ENCODE data around the gene RUVBL1.

Gene RUVBL1

DNA sequence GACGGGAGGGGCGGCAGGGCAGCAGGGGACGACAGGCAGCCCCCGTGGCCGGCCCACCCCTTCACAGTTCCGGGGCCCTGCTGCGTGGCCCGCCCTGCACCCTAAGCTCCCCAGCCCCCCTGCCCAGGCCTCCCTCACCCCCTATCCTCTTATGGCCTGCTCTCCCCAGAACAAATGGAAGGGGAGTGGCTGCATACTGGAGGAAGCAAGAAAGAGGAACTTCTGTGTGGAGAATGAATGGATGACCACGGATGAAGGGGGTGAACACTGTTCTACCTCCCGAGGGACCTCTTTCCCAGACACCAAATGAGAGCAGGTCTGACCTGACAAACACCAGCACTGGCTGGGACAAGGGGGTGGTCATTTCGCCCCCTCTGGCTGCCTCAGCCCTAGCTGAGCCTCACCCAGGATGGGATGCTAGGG, 46.4 kb downstream of the RUVBL1 start:
- H3K27ac ChIP-seq (ENCODE audit: low read length), result no peak overlapping the region
- H3K9me3 ChIP-seq (ENCODE audit: insufficient read depth, low read length), result no peaks in the 10 kb centered on the region
- TF ChIP-seq CTCF (IDR thresholded peaks at IDR 0.05; ENCODE audit: low read depth, low read length) (no peak), EZH2phosphoT487 (IDR thresholded peaks at IDR 0.05; ENCODE audit: low read depth) (no peak)
- H3K9ac ChIP-seq (ENCODE audit: low read length), result no peak overlapping the region
- H3K36me3 ChIP-seq (replicated peaks; ENCODE audit: low read depth, low read length), result peaks cover 42% of the 10 kb centered on the region
- no peaks in the 10 kb centered on the region for H3K27me3 ChIP-seq (ENCODE audit: low read depth, low read length)
- peaks cover 3% of the 10 kb centered on the region; the same call in 1 of the 2 replicates for H3K79me2 ChIP-seq (ENCODE audit: low read length)
- H3K4me1 ChIP-seq (ENCODE audit: low read length), result peaks cover 9% of the 10 kb centered on the region
- peaks cover 7% of the 10 kb centered on the region for H4K20me1 ChIP-seq (ENCODE audit: insufficient read depth, low read length)
- H3K4me2 ChIP-seq (ENCODE audit: low read length), result no peak overlapping the region
- no peak overlapping the region for H3K4me3 ChIP-seq (ENCODE audit: low read length)
- no peak overlapping the region for H2AFZ ChIP-seq (ENCODE audit: low read depth, low read length)

- Histone ChIP-seq H3K9me3 (ENCODE audit: insufficient read depth, low read length) (no peaks in the 10 kb centered on the region), H2AFZ (ENCODE audit: low read depth, low read length) (no peak overlapping the region), H3K27ac (ENCODE audit: low read length) (no peak overlapping the region)
These were observed 47.0 kb downstream of the RUVBL1 start for GRCh38 chr3:128076483-128077201.

DNA sequence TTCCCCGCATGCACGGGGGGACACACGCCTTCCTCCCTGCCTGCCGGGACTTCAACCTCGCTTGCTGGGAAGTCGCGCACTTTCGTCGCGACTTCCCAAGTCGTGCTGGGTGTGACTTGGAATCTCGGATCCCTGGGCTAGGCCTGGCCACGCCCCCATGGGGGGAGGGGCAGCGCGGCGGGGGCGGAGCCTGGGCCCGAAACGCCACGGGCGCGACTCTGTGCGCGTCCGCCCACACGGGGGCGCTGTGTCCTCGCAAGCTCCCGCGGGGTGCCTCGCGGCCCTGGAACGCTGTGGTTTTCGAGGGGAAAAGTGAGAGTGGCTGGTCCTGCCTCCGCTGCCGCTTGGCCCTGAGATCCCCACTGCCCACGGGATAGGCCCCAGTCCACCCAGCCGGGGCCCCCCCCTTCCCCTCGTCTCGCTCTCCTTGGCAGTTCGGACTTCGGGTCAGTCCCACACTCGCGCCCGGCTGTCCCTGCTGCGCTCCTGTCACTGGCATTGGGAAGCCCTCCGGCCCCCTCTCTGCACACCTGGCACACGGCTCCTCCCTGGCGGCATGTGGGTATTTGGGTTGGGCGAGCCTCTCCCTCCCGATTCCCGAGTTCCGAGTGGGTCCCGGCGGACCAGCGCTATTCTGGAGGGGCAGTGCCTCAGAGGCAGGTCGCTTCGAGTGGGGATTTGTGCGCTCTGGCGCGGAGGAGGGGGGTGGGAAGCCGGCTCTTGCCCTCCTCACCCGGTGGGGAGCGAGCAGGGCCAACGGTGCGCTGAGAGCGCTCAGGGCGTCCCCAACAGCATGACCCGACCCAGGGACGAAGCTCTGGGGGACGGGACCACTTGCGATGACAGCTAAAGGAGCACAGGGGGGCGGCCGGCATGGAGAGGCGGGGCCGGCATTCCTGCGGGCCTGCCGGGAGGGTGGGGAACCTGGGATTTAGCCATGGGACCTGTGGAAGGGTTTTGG, 47.8 kb downstream of the RUVBL1 start:
- H3K4me2 ChIP-seq (ENCODE audit: low read length), result peak overlapping the region; percentile 67
- no peaks in the 10 kb centered on the region for H3K27me3 ChIP-seq (ENCODE audit: low read depth, low read length)
- H4K20me1 ChIP-seq (ENCODE audit: insufficient read depth, low read length), result peaks cover 19% of the 10 kb centered on the region
- H3K79me2 ChIP-seq (ENCODE audit: low read length), result peaks cover 17% of the 10 kb centered on the region
- H3K27ac ChIP-seq (ENCODE audit: low read length), result no peak overlapping the region
- no peak for TF ChIP-seq EZH2phosphoT487 (IDR thresholded peaks at IDR 0.05; ENCODE audit: low read depth)
- TF ChIP-seq CTCF (IDR thresholded peaks at IDR 0.05; ENCODE audit: low read depth, low read length), result peak; percentile 87
- H3K4me3 ChIP-seq (ENCODE audit: low read length), result peak overlapping the region; percentile 34
- peaks cover 9% of the 10 kb centered on the region for H3K4me1 ChIP-seq (ENCODE audit: low read length)
- H3K9me3 ChIP-seq (ENCODE audit: insufficient read depth, low read length), result no peaks in the 10 kb centered on the region
- no peak overlapping the region for H3K9ac ChIP-seq (ENCODE audit: low read length)
- no peak overlapping the region for H2AFZ ChIP-seq (ENCODE audit: low read depth, low read length)
- H3K36me3 ChIP-seq (replicated peaks; ENCODE audit: low read depth, low read length), result peaks cover 42% of the 10 kb centered on the region

More at GRCh38 chr3:128076483-128077201, 47.0 kb downstream of the RUVBL1 start:
- H3K36me3 ChIP-seq (replicated peaks; ENCODE audit: low read depth, low read length), result peaks cover 41% of the 10 kb centered on the region
- H3K9ac ChIP-seq (ENCODE audit: low read length), result no peak overlapping the region
- H3K4me2 ChIP-seq (ENCODE audit: low read length), result no peak overlapping the region; the same call in 1 of the 2 replicates
- no peaks in the 10 kb centered on the region for H3K27me3 ChIP-seq (ENCODE audit: low read depth, low read length)
- H3K79me2 ChIP-seq (ENCODE audit: low read length), result peaks cover 9% of the 10 kb centered on the region; the same call in 1 of the 2 replicates
- peaks cover 9% of the 10 kb centered on the region for H3K4me1 ChIP-seq (ENCODE audit: low read length)
- no peak overlapping the region for H3K4me3 ChIP-seq (ENCODE audit: low read length)
- TF ChIP-seq CTCF (IDR thresholded peaks at IDR 0.05; ENCODE audit: low read depth, low read length), result no peak
- TF ChIP-seq EZH2phosphoT487 (IDR thresholded peaks at IDR 0.05; ENCODE audit: low read depth), result no peak
- H4K20me1 ChIP-seq (ENCODE audit: insufficient read depth, low read length), result peaks cover 12% of the 10 kb centered on the region
